GM18519 (cell line): Measurements from ENCODE around the gene IRF1.

Experiments used
- ATAC-seq: cut with Tn5 transposase; IDR thresholded peaks from one replicate; pipeline ENCODE4 v1.9.1; 2021; ENCODE audit warnings: mild to moderate bottlenecking, moderate library complexity; ENCODE audit not compliant: unreplicated experiment, low FRiP score

Gene IRF1

DNA sequence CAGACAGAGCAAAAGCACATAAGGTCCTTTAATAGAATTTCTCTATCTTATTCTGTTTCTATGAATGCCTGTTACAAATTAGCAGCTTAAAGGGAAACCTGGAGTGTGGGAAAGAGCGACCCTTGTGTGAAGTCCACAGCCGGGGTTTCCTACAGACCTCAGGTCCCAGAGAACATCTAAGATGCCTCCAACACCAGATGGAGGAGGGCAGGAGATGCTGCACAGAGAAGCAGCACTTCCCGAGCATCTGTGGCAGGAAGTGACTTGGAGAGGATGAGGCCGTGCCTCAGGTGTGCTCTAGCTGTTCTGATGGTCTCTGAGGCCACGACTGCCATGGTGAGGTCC is 26.8 kb downstream of the IRF1 start:
- no peak for ATAC-seq

DNA sequence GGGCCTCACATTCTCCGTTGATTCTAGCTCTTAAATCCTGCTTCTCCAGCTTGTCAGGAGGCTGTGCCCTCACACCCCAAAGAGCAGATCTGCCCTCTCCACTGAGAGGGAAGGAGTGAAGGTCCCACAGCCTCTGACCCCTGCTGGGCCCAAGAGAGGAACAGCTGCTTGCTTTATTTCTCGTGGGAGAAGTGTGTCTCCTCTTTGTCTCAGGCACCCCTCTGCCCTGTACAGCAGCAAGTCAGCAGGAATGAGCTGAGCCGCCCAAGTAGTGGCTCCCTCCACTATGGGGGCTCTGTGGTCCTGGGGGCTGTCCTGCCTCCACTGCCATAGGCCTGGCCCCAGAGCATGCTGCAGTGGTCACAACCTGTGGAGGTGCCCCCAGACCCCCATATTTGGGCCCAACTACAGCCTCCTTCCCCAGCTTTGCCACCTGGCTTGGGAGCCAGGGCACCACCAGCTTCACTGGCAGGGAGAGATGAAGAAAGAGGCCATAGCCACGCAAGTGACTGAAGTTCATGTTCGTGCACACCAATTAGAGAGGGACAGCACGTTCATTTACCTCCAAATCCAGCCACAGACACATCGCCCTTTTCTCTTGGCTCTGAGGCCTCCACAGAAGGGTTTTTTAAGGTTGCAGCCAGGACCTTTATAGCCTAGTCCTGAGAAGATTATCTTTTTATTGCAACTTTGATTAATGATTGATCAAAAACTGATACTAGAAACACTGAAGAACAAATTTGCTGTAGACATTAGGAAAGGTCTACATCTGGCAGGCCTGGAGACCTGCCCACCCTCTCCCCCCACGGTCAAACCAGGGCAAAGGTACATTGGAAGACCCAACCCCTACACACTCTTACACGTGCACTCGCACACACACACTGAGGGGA is 27.5 kb downstream of the IRF1 start:
- no peak for ATAC-seq

DNA sequence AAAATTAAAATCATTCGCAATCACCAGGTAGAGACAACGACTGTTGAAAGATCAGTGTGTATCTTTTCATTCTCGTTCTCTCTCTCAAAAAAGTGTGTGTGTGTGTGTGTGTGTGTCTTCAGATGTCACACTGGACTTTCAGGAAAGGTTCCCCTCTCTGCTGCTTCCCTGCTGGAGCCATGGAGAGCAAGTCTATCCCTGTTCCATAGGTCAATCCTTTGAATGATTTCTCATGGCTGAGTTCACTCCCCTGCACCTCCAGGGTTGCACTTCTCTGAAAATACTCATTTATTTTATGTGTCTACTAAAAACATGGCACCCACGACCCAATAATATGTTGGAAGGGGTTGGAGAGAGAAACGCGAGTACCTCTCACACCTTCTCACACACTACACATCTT is 28.2 kb downstream of the IRF1 start:
- ATAC-seq = no peak

DNA sequence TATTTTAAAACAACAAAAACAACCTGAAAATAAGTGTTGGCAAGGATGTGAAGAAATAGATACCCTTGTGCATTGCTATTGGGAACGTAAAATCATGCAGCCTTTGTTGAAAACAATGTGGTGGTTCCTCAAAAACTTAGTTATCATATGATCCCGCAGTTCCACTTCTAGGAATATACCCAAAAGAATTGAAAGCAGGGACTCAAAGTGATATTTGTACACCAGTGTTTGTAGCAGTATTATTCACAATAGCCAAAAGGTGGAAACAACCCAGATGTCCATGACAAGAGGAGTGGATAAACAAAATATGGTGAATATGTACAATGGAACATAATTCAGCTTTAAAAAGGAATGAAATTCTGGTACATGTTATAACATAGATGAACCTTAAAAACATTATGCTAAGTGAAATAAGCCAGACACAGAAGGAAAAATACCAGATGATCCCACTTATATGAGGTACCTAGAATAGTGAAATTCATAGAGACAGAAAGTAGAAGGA is 29.0 kb downstream of the IRF1 start:
- no peak for ATAC-seq

DNA sequence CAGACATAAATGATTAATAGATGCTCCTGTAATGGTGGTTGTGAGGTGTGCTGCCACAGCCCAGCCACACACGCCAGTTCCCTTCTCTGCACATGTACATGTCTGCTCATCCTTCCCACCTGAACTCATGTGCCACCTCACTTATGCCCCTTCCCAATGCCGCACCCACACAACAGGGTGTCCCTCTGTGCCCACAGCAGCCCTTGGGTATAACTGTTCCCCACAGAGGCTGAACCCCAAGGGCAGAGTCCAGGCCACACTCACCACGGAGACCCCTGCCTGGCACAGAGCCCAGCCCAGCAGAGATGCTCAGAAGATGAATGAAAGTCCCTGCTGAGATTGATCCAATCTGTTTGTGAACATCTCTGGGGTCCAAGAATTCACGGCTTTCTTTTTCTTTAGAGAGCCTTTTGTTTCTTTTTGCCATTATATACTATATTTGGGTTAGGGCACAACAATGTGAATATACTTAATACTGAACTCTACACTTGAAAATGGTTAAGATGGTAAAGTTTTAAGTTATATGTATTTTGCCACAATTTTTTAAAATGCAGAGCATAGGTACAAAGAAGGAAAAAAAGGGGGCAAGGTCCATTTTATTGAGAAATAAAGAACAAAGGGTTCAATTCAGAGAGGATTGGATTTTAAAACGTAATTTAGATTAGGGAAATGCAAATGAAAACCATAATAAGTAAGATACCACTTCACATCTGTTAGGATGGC is 29.6 kb downstream of the IRF1 start:
- ATAC-seq = no peak

DNA sequence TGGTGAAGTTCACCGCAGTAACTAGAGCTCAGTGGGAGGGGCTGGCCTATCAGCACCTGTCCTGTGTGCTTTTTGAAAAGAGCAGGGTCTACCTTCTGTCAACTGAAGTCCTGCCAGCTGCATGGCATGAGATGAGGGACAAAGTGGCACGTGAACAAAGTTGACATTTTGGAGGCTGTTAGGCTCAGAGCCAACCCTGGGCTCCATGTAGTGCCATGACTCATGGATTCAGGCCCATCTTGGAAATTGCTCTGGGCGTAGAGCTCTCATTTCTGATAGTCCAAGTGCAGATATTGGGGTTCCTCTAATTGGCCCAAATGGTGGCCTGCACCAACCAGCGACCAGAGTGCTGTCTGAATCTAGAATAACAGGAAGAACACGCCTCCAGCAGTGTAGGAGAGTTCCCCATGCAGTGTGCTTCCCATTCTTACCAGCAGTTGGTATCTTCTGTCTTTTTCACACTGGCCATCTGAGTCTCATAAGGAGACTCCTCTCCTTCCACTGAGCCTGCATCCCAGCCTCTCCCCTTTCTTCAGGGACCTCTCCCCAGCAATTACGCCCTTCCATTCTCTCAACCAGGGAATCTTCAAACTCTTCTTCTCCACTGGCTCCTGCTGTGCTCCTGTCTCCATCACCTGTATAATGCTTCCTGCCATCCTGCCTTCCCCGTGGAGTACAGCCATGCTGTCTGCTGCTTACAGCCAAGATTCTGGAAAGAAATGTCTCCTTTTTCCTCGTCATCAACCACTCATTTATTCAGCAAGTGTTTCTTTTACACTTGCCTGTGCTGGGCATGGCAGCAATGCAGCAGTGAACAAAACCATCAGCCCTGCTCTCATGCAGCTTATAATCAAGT is 30.4 kb downstream of the IRF1 start:
- ATAC-seq = no peak

DNA sequence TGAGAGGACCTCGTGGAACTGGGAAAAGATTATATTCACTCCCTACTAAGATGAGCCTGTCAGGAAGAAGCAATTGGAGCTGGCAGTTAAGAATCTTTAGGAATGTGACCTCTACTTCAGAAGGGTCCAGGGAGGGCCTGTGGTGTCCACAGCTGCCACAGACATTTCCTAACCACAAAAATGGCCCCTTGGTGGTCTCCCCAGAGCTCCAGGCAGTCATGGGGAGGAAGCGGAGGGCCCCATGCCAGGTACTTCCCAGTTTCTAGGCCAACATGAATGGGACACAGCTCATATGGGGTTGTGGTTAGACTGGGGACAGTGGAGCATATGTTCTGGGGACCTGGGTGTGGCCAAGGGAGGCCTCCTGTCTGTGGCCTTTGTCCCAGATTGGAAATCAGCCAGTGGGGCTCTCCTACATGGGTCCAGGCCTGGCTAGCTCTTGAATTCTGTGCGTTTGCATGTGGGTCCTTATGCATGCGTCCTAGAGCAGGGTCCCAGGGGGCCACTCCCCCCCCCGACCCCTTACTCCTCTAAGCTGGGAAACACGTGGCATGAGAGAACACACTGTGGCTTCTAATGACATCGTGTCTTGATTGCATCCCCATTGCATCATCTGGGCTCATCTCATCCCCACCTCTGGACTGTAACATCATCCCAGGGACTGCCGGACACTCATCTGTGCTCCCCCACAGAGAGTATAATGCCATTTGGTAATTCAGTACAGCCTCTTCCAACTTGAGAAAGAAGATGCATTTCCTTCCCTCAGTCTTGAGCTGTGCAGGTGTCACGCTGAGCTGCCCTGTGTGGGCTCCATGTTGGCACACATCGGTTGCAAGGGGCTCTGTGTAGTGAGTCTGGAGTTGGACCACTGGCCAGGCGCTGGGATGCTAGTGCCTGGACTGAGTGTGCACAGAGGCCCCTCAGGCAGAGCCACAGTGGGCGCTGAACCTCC is 31.3 kb downstream of the IRF1 start:
- no peak for ATAC-seq

DNA sequence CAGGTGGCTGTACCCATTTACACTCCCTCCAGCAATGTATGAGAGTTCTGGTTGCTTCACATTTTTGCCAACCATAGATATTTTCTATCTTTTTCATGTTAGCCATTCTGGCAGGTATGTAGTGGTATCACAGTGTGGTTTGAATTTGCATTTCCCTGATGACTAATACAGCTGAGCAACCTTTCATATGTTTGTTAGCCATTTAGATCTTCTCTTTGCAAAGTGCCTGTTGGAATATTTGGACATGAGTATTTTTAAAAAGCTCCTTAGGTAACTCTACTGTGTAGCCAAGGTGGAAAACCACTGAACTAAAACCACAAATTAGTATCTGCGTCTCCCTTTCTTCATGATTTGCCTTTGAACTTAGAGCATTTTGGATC is 31.9 kb downstream of the IRF1 start:
- no peak for ATAC-seq

DNA sequence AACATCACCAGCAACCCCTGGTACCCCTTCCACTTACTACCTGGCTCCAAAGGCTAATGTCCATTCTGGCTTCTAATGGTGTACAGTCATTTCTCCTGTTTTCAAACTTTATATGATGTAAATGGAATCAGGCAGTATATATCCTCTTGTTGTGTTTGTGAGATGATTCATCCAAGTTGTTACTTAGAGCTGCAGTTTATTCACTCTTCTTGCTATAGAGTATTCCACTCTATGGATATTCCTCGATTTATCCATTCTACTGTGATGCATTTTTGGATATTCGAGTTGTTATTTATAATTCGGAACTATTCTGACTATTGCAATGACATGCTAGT is 32.4 kb downstream of the IRF1 start:
- no peak for ATAC-seq

DNA sequence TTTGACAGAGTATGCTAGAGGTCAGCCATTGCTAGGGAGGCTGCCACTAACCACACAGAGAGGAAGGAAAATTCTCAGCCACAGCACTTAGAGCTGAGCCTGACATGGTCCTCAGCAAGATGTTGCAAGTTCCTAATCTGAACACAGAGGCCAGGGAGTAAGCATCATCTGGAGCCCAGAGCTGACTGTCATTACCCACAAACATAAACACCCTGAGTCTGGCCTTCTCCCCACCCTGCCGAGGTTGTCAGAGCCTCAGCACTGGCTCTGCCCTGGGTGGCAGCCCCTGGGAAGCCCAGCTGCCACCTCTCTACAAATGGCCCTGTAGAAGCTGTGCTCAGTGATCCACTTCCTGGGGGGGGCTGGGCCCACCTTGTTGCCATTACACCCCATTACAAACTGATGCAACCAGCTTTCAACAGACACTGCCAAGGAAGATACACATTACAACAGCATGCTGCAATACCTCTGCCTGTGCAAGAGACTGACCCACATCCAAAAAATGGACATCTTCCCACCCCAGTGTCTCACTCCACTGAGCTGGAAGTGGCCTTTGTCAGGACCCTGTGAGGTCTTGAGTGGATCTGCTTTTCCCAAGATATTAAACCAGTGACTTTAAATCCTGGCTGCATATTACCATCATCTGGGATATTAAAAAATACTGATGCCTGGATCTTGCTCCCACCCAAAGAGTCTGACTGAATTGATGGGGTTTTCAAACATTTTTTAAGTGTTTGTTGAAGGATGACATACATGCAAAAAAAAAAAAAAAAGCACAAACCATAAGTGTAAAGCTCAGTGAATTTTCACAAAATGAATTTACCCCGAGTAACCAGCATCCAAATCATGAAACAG is 33.0 kb downstream of the IRF1 start:
- ATAC-seq = no peak

DNA sequence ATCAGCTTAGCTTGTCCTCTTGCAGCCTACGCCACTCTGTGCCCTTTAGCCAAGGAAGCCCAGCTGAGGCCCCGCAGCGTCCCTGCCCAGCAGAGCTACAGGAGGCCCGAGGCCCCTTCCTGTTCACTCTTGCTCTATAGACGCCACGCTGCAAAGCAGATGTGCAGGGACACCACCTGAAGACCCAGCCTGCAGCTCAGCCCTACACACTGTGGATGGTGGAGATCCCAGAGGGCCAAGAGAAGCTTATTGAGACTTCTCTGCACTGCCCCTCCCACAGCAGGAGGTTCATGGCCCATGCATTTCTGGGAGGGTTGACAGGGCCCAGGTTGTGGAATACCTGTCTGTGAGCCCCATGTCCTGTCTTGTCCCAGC is 33.6 kb downstream of the IRF1 start:
- ATAC-seq = no peak

DNA sequence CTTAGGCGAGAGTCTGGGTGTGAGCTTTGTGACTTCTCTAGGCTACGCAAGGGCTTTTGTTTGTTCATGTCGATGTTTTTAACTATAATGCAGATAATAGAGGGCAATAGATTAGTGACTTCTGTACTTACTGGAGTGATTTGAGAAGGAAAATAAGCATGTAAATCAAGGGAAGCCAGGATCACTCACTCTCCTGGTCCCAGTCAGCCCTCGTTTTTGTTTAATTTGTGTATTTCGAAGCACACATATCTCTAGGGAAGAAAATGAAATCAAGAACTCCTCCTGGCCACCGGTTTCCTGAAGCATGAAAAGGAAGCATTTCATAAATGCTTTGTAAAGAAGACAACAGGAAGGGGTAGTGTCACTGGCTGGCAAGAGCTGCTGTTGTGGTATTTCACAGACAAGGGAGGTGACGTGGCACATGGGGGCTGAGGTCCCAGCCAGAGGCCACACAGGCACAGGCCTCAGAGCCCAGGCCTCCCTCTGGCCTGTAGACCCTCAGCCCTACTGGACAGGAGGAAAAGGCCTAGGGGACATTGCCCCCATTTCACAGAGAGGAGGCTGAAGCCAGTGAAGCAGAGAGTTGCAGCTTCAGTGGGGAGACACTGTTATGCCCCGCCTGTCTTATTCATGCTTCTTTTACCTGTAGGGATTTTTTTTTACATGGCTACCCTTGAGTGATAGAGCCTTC is 34.1 kb downstream of the IRF1 start:
- peak; percentile 36 for ATAC-seq

DNA sequence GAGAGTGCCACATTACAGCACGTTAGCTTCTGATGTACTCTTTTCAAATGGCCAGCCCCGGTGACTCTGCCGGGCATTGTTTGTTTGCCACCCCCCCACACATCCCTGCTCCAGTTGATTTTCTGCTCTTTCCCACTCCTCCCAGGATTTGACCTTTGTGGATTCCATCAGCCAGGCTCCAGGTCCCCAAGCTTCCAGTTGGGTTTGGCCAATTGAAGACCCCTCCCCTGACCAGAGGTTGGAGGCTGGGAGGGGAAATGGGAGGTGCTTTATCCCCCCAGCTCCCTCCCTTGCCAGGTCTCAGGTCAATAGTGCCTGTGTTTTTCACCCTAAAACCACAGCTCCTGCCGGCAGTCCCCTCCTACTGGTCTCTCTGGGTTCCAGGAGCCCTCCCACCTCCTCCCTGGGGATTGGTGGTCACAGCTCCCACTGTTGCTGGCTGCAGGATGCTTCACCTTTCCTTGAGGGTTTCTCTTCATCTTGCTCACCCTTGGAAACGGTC is 34.9 kb downstream of the IRF1 start:
- no peak for ATAC-seq

DNA sequence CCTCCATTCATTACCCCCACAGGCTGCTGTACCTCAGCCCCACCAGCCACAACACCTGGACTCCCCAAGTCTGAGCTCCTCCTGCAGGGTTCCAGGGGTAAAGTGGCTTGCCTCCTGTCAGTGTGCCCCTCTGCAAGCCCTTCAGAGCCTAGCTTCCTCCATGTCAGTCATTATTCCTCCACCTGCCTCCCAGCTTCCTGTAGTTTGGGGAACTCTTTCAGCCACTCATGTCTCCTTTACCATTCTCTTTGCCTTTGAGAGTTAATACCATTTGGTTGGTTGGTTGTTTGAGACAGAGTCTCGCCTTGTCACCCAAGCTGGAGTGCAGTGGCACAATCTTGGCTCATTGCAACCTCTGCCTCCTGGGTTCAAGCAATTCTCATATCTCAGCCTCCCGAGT is 36.2 kb downstream of the IRF1 start:
- ATAC-seq = no peak

DNA sequence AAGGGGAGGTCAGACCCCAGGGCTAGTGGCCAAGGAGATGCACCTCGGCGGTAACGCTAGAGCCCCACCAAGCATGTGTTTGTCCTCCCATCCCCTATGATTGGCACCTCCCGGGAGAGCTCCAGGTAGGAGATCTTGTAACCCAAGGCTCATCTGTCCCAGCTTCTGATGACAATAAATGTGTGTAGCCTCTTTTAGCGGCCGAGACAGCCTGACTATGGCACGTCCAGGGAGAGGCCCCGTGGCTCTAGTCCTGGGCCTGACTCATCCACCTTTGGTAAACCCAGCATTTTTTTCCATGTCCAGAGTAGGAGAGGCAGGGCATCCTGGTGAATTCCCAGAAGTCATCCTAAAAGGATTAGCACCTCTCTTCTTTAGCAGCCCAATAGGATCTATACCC is 39.2 kb downstream of the IRF1 start:
- no peak for ATAC-seq

DNA sequence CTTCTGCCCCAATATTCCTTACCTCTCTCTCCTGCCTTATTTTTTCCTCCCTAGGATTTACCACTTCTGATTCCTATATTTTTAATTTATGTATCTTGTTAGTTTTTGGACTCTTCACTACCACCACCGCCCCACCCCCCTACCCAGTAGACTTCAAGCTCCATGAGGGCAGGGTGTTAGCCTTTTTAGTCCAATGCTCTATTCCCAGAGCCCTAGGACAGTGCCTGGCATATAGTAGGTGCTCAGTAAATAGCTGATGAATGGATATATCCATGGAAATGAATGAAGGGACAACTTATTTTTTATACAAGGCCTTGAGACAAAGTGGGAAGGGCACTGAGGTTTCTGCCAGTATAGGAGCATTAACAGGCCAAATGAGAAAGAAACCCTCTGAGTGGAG is 41.5 kb downstream of the IRF1 start:
- no peak for ATAC-seq

DNA sequence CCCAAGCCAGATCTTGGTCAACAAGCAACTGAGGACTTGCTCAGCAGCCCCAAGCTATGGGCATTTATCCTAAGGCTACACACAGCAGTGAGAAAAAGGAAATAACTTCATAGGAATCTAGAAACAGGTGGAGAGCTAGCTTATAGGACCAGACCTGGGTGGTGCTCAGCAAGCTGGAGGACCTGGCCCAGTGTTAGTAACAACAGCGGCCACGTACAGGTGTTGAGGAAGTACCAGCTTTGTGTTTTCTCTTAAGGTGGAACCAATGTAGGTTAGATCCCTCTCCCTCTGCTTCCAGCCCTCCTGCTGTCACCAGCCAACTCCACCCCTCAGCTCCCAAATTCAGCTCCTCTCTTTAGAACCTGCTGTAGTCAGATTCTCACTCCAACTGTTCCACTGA is 43.4 kb downstream of the IRF1 start:
- no peak for ATAC-seq

DNA sequence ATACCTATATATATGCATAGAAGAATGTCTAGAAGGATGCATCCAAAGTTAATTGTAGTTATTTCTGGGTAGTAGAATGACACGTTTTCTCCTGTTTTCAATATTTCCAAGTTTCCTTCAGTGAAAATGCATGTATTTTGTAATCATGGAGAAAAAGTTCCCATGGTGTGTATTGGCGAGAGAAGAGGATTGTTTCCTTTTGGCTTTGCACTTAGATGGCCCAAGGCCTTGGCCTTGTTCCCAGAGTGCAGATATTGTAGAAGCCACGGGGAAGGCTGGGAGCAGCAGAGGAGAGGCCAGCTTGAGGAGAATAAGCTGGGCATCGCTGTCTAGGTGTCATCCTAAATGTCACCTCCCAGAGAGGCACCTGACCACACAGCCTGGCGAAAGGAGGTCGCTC is 44.0 kb downstream of the IRF1 start:
- no peak for ATAC-seq
